ENCODE measurements around the gene TRIM25.

The TRIM25 gene

GRCh38 chr17:56929362-56929969 is 15.6 kb upstream of the TRIM25 start:
- CTCF ChIA-PET = interaction anchor here (0.6 kb wide), 1 partner anchor 94 kb away, joined by 4 read pairs; no protein-coding TSS in a partner anchor
- H3K27ac ChIP-seq = no peak overlapping the region
- no peak for DNase-seq (ENCODE audit: low spot score)
- POLR2A ChIA-PET (ENCODE audit: low non-redundant PET) = no interaction called here
- TF ChIP-seq, protein P1, sequence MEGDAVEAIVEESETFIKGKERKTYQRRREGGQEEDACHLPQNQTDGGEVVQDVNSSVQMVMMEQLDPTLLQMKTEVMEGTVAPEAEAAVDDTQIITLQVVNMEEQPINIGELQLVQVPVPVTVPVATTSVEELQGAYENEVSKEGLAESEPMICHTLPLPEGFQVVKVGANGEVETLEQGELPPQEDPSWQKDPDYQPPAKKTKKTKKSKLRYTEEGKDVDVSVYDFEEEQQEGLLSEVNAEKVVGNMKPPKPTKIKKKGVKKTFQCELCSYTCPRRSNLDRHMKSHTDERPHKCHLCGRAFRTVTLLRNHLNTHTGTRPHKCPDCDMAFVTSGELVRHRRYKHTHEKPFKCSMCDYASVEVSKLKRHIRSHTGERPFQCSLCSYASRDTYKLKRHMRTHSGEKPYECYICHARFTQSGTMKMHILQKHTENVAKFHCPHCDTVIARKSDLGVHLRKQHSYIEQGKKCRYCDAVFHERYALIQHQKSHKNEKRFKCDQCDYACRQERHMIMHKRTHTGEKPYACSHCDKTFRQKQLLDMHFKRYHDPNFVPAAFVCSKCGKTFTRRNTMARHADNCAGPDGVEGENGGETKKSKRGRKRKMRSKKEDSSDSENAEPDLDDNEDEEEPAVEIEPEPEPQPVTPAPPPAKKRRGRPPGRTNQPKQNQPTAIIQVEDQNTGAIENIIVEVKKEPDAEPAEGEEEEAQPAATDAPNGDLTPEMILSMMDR (conservative IDR thresholded peaks at IDR 0.05; ENCODE audit: low read depth) = no peak

- ChIA-PET CTCF (no interaction called here), POLR2A (ENCODE audit: low non-redundant PET) (no interaction called here)
- H3K27ac ChIP-seq = no peak overlapping the region
- TF ChIP-seq, protein P1 (conservative IDR thresholded peaks at IDR 0.05; ENCODE audit: low read depth) = no peak
- no peak for DNase-seq (ENCODE audit: low spot score)
These were observed 14.7 kb upstream of the TRIM25 start for GRCh38 chr17:56928586-56928985.

GRCh38 chr17:56926704-56927103 is 12.9 kb upstream of the TRIM25 start:
- TF ChIP-seq, protein P1 (conservative IDR thresholded peaks at IDR 0.05; ENCODE audit: low read depth) = no peak
- ChIA-PET POLR2A (ENCODE audit: low non-redundant PET) (no interaction called here), CTCF (no interaction called here)
- no peak overlapping the region for H3K27ac ChIP-seq
- DNase-seq (ENCODE audit: low spot score) = no peak

GRCh38 chr17:56926270-56926669 is 12.4 kb upstream of the TRIM25 start:
- no peak overlapping the region for H3K27ac ChIP-seq
- TF ChIP-seq, protein P1 (conservative IDR thresholded peaks at IDR 0.05; ENCODE audit: low read depth) = no peak
- DNase-seq (ENCODE audit: low spot score) = no peak
- POLR2A ChIA-PET (ENCODE audit: low non-redundant PET) = no interaction called here
- CTCF ChIA-PET = interaction anchor here (0.7 kb wide), 1 partner anchor 18 kb away, joined by 3 read pairs; no protein-coding TSS in a partner anchor

- POLR2A ChIA-PET (ENCODE audit: low non-redundant PET) = no interaction called here
- CTCF ChIA-PET = no interaction called here
- DNase-seq (ENCODE audit: low spot score) = no peak
- no peak overlapping the region for H3K27ac ChIP-seq
- TF ChIP-seq, protein P1 (conservative IDR thresholded peaks at IDR 0.05; ENCODE audit: low read depth) = no peak
These were observed 11.2 kb upstream of the TRIM25 start for GRCh38 chr17:56925088-56925487.

GRCh38 chr17:56919717-56920116 is 5.9 kb upstream of the TRIM25 start:
- no peak for DNase-seq (ENCODE audit: low spot score)
- H3K27ac ChIP-seq = no peak overlapping the region
- TF ChIP-seq, protein P1 (conservative IDR thresholded peaks at IDR 0.05; ENCODE audit: low read depth) = no peak
- ChIA-PET POLR2A (ENCODE audit: low non-redundant PET) (no interaction called here), CTCF (no interaction called here)
